ENCODE measurements around the gene TXLNB. TPM values are rescaled to one million over a fixed set of nuclear protein-coding genes. Genes with fewer than 3 reads are reported as not detected.

The TXLNB gene
- total and polyA plus RNA-seq, 2 of the 4 experiments (the other 2 are of a cell fraction): under 0.01 to 0.05 TPM

DNA sequence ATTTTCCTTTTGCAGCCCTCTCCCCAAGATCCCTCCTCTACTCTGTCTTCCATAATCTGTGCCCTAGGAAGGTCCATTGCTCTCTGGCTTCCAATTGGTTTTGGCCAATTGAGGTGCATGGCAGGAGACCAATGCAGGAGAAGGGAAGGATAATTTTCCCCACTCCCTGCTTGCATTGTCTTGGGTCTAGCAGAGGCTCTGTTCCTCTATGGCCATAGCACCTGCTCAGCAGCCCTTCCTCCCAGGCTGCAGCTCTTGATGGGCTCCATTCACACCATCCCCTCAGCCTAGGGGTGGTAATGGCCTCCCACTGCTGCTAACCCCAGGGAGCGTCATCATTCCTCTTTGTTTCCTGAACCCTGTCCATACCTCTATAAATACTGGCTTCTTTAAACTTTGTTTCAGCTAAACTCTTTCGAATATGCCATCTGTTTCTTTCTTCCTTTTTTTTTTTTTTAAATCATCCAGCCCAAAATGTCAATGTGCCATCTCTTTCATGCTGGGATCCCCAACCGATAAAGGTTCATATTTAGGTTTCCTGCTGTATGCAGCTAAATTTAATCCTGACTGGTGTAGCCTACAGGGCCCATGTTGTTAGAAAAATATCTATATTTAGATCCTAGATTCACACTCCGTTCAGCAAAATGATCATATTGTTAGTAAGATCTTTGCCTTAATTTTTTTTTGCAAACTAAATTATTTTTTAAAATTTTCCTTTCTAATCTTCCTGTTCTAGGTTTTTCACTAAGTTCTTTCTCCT is 93.1 kb downstream of the TXLNB start:
- intact Hi-C loops (cut with micrococcal nuclease): no loop called here
- H2BK5ac ChIP-seq (ENCODE audit: low read depth, low read length, poor library complexity, severe bottlenecking): no peak overlapping the region
- no peak overlapping the region for H3K27ac ChIP-seq (ENCODE audit: insufficient read depth, low read length)
- H3K27me3 ChIP-seq (ENCODE audit: control insufficient read depth, insufficient read depth, low read length): no peaks in the 10 kb centered on the region
- no peak overlapping the region for H3K4ac ChIP-seq (ENCODE audit: low read depth, low read length)
- H4K8ac ChIP-seq (ENCODE audit: low read depth in 2 of 2, low read length in 2 of 2): no peak overlapping the region
- H3K79me1 ChIP-seq (ENCODE audit: low read depth in 1 of 2, low read length in 2 of 2): no peaks in the 10 kb centered on the region
- H2AFZ ChIP-seq (replicated peaks; ENCODE audit: low read length, poor library complexity): no peak overlapping the region
- DNase-seq (no peak), ATAC-seq (ENCODE audit: low read depth) (no peak)
- no peaks in the 10 kb centered on the region for H3K4me1 ChIP-seq (ENCODE audit: control insufficient read depth, insufficient read depth, low read length)
- H3K56ac ChIP-seq (ENCODE audit: extremely low read depth, insufficient read depth, low read length): no peak overlapping the region
- WGBS, 2 experiments (ENCODE audit: extremely low coverage in 2 of 2, insufficient read length in 1 of 2): 50% methylated on average over 1 of the region's 4 CpGs; no CpG with 5 or more reads in 1 of the 2 experiments
- ChIA-PET CTCF (interaction anchor here (0.6 to 0.7 kb wide), 3 partner anchors 21 to 792 kb away, joined by 3 to 4 read pairs (median 4); no protein-coding TSS in a partner anchor), POLR2A (ENCODE audit: unreplicated experiment) (no interaction called here)
- H3K9me3 ChIP-seq (ENCODE audit: control insufficient read depth, insufficient read depth, low read length): no peaks in the 10 kb centered on the region
- no peak overlapping the region for H3K18ac ChIP-seq (ENCODE audit: low read depth, low read length)
- H2BK15ac ChIP-seq (ENCODE audit: low read depth, low read length): no peak overlapping the region
- no TSS peak for BruUV-seq (replicated peaks)
- no peak overlapping the region for H4K5ac ChIP-seq (ENCODE audit: low read depth, low read length)
- no peak overlapping the region for H2BK120ac ChIP-seq (ENCODE audit: low read depth, low read length)
- no peaks in the 10 kb centered on the region for H4K20me1 ChIP-seq (ENCODE audit: insufficient read depth, low read length)
- H2AK5ac ChIP-seq (ENCODE audit: low read depth, low read length): no peak overlapping the region
- H4K91ac ChIP-seq (ENCODE audit: insufficient read depth, low read depth, low read length): no peak overlapping the region
- no peaks in the 10 kb centered on the region for H3K36me3 ChIP-seq (ENCODE audit: control insufficient read depth, insufficient read depth, low read length)
- H3K9me1 ChIP-seq (ENCODE audit: insufficient read depth, low read length): no peaks in the 10 kb centered on the region
- TF ChIP-seq RCOR1 (IDR thresholded peaks at IDR 0.05; ENCODE audit: insufficient replicate concordance, low read length) (no peak), MAZ (IDR thresholded peaks at IDR 0.05; ENCODE audit: borderline replicate concordance, low read depth, low read length) (no peak), MAFK (IDR thresholded peaks at IDR 0.05; ENCODE audit: low read depth, low read length) (no peak), ELK1 (IDR thresholded peaks at IDR 0.05; ENCODE audit: borderline replicate concordance, low read depth, low read length) (no peak), BHLHE40 (IDR thresholded peaks at IDR 0.05; ENCODE audit: low read depth, low read length) (no peak), MXI1 (IDR thresholded peaks at IDR 0.05; ENCODE audit: borderline replicate concordance, low read depth, low read length) (no peak), NFE2L2 (IDR thresholded peaks at IDR 0.05; ENCODE audit: low read depth, low read length) (no peak), SMC3 (IDR thresholded peaks at IDR 0.05; ENCODE audit: low read depth, low read length) (no peak), CHD1 (IDR thresholded peaks at IDR 0.05; ENCODE audit: low read depth, low read length) (no peak), RAD21 (IDR thresholded peaks at IDR 0.05; ENCODE audit: low read length) (no peak), CEBPB (IDR thresholded peaks at IDR 0.05; ENCODE audit: low read depth, low read length) (no peak), RFX5 (IDR thresholded peaks at IDR 0.05; ENCODE audit: low read depth, low read length) (no peak), POLR2A (IDR thresholded peaks at IDR 0.05; ENCODE audit: low read depth, low read length) (no peak), FOS (IDR thresholded peaks at IDR 0.05; ENCODE audit: low read depth, low read length) (no peak)
- TF ChIP-seq, protein P1, sequence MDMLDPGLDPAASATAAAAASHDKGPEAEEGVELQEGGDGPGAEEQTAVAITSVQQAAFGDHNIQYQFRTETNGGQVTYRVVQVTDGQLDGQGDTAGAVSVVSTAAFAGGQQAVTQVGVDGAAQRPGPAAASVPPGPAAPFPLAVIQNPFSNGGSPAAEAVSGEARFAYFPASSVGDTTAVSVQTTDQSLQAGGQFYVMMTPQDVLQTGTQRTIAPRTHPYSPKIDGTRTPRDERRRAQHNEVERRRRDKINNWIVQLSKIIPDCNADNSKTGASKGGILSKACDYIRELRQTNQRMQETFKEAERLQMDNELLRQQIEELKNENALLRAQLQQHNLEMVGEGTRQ (IDR thresholded peaks at IDR 0.05; ENCODE audit: low read depth, low read length): no peak
- TF ChIP-seq, protein P2, sequence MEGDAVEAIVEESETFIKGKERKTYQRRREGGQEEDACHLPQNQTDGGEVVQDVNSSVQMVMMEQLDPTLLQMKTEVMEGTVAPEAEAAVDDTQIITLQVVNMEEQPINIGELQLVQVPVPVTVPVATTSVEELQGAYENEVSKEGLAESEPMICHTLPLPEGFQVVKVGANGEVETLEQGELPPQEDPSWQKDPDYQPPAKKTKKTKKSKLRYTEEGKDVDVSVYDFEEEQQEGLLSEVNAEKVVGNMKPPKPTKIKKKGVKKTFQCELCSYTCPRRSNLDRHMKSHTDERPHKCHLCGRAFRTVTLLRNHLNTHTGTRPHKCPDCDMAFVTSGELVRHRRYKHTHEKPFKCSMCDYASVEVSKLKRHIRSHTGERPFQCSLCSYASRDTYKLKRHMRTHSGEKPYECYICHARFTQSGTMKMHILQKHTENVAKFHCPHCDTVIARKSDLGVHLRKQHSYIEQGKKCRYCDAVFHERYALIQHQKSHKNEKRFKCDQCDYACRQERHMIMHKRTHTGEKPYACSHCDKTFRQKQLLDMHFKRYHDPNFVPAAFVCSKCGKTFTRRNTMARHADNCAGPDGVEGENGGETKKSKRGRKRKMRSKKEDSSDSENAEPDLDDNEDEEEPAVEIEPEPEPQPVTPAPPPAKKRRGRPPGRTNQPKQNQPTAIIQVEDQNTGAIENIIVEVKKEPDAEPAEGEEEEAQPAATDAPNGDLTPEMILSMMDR (conservative IDR thresholded peaks at IDR 0.05; ENCODE audit: low read depth, low read length): no peak
- H3K14ac ChIP-seq (replicated peaks; ENCODE audit: low read depth, low read length): no peak overlapping the region
- H3K4me3 ChIP-seq (ENCODE audit: insufficient read depth, low read depth, low read length): no peak overlapping the region
- H3K4me2 ChIP-seq (ENCODE audit: low read depth, low read length): no peak overlapping the region
- dilution Hi-C loops (cut with HindIII; ENCODE audit: low sequenced_read_pairs, unreplicated experiment): no loop called here
- no peak overlapping the region for H2BK20ac ChIP-seq (ENCODE audit: low read depth, low read length)
- in situ Hi-C loops (cut with MboI; ENCODE audit: low sequenced_read_pairs): no loop called here
- H3K23ac ChIP-seq (ENCODE audit: low read depth, low read length): no peak overlapping the region
- H3K9ac ChIP-seq (ENCODE audit: low read depth, low read length): no peak overlapping the region
- no peak overlapping the region for H2AK9ac ChIP-seq (replicated peaks; ENCODE audit: low read depth, low read length, poor library complexity)
